ENCODE results near the gene POU2AF1.

DNA sequence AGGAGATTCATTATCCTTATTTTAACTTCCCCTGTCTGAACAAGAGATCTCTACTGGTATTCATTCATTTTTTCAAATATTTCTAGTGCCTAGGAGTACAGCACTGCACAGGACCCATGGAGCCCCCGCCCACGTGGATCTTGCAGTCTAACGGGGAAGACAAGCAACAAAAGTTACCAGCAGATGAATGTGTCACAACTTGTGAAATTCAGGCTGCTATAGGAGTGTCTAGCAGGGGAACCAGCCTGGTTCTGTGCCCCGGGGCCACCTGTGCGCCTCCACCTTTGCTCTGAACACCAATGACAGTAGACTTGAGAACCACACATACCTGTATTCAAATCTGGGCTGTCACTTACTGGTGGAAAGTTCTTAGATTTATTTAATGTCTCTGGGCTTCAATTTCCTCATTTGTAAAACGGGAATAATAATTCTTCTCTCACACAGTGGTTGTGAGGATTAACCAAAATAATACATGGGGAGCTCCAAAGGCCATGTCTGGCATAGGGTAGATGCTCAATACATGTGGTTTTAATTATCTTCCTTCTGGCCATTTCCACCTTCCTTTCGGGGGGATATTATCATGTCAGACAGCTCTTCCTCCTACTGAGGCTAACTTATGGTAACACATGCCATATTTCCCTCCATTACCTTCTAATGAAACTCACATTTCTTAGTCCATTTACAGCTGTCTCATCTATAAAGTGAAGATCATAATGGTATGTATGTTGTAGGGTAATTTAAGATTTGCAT lies 17.8 kb downstream of the POU2AF1 start:
- no peak for TF ChIP-seq FOXK2 (IDR thresholded peaks at IDR 0.05)
- TF ChIP-seq TARDBP (IDR thresholded peaks at IDR 0.05), result no peak
- no peak for TF ChIP-seq SP1 (IDR thresholded peaks at IDR 0.05)
- no peak for TF ChIP-seq SUZ12 (IDR thresholded peaks at IDR 0.05)
- TF ChIP-seq ARNT (IDR thresholded peaks at IDR 0.05), result no peak
- TF ChIP-seq BHLHE40 (IDR thresholded peaks at IDR 0.05; ENCODE audit: borderline replicate concordance), result no peak
- no peak for TF ChIP-seq FOXA1 (IDR thresholded peaks at IDR 0.05)
- TF ChIP-seq, protein P1, sequence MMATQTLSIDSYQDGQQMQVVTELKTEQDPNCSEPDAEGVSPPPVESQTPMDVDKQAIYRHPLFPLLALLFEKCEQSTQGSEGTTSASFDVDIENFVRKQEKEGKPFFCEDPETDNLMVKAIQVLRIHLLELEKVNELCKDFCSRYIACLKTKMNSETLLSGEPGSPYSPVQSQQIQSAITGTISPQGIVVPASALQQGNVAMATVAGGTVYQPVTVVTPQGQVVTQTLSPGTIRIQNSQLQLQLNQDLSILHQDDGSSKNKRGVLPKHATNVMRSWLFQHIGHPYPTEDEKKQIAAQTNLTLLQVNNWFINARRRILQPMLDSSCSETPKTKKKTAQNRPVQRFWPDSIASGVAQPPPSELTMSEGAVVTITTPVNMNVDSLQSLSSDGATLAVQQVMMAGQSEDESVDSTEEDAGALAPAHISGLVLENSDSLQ (IDR thresholded peaks at IDR 0.05), result no peak
- no peak for TF ChIP-seq ELF4 (IDR thresholded peaks at IDR 0.05)
- TF ChIP-seq ZNF384 (IDR thresholded peaks at IDR 0.05), result no peak
- no peak for TF ChIP-seq HDGF (IDR thresholded peaks at IDR 0.05; ENCODE audit: borderline replicate concordance)
- TF ChIP-seq FOXM1 (IDR thresholded peaks at IDR 0.05; ENCODE audit: borderline replicate concordance), result no peak
- no peak for TF ChIP-seq L3MBTL2 (conservative IDR thresholded peaks at IDR 0.05)
- TF ChIP-seq NFRKB (IDR thresholded peaks at IDR 0.05), result no peak

Measured in HEK293T (cell line).